Esophagus squamous epithelium (tissue), 4 donors: ENCODE results near the gene CDK6.

ENCODE experiments used
- CTCF ChIP-seq, 6 experiments: fragments of 450-650 bp in 4 of 6; fragments of 200-600 bp in 2 of 6; sonication (generic) in 2 of 6; IDR thresholded peaks; one replicate each; pipeline ENCODE4 v1.5.1; 2016 to 2019; ENCODE audit warnings: antibody characterized with exemption in 6 of 6, mild to moderate bottlenecking in 4 of 6, moderate library complexity in 4 of 6
- POLR2A ChIP-seq, 4 donors: fragments of 450-650 bp; IDR thresholded peaks; one replicate each; pipeline ENCODE4 v1.6.1; 2017; ENCODE audit warnings: antibody characterized with exemption in 4 of 4, mild to moderate bottlenecking in 4 of 4, moderate library complexity in 3 of 4

DNA sequence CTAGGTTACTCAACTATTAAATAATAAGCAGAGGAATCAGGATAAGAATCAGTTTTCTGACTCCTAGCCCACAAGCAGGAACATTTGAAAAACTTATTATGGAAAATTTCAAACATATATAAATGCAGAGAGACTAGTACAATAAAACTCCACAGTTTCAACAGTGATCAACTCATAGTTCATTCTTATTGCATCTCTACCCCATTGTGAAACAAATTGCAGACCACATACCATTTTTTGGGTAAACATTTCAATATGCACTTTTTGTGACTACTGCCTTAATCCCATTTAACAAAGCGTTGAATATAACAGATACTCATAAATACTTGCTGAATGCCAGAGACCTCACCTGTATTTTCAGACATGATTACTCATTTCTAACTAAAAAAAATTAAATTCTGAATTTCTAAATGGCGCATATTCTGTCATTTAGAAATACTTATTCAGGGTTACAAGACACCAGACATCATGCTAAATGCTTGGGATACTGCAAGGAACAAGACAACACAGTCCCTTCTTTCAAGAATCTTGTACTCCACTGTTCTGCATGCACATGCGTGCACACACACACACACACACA is 11.4 kb downstream of the CDK6 start:
- no peak for TF ChIP-seq CTCF (IDR thresholded peaks at IDR 0.05)
- no peak for TF ChIP-seq POLR2A (IDR thresholded peaks at IDR 0.05)
